ENCODE results near the gene INSIG2.

The INSIG2 gene

GRCh38 chr2:118128826-118129225, 40.6 kb downstream of the INSIG2 start:
- DNase-seq (ENCODE audit: low read depth in 2 of 2), result no peak

- DNase-seq (ENCODE audit: low read depth in 2 of 2), result no peak
Observed at GRCh38 chr2:118130385-118130784, 42.1 kb downstream of the INSIG2 start.

GRCh38 chr2:118131771-118132170, 43.5 kb downstream of the INSIG2 start:
- DNase-seq (ENCODE audit: low read depth in 2 of 2), result no peak

DNA sequence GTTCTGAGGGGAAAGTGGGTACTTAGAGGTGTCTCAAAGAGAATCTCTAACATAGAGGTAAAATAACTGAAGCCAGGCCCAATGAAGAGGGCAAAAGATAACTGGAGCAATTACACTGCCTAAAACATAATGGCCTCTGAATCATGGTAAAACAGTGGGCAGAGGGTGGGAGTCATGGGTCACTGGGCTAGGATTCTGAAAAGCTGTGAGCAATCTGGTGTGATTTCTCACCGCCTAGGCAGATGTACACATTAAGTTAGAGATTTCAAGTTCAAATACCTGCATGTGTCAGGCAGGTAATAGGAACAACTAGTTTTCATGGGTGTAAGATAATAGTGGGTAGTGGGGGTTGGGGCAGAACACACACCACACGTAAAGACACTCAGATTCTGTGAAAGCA, 45.6 kb downstream of the INSIG2 start:
- DNase-seq (ENCODE audit: low read depth in 2 of 2), result no peak

DNA sequence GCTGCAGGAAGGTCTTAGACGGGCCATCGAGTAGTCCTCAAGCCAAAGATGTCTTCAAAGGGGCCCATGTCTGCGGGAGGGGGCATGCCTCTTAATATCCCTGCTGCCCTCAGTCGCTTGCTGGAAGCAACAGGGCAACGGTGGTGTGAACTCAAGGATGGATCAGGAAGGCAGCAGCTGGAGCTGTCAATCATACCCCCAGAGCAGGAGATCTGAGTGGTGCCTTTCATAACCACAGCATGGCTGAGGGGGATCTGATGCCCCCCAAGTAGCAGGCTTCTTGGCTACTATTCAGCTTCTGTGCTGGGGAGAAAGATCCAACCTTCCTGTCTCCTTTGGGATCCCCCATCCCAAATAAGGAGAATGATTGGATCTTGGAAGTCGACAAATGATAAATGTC, 46.4 kb downstream of the INSIG2 start:
- DNase-seq (ENCODE audit: low read depth in 2 of 2), result no peak

- no peak for DNase-seq (ENCODE audit: low read depth in 2 of 2)
Observed at GRCh38 chr2:118145207-118145606, 56.9 kb downstream of the INSIG2 start.

GRCh38 chr2:118145806-118146205, 57.5 kb downstream of the INSIG2 start:
- no peak for DNase-seq (ENCODE audit: low read depth in 2 of 2)

DNA sequence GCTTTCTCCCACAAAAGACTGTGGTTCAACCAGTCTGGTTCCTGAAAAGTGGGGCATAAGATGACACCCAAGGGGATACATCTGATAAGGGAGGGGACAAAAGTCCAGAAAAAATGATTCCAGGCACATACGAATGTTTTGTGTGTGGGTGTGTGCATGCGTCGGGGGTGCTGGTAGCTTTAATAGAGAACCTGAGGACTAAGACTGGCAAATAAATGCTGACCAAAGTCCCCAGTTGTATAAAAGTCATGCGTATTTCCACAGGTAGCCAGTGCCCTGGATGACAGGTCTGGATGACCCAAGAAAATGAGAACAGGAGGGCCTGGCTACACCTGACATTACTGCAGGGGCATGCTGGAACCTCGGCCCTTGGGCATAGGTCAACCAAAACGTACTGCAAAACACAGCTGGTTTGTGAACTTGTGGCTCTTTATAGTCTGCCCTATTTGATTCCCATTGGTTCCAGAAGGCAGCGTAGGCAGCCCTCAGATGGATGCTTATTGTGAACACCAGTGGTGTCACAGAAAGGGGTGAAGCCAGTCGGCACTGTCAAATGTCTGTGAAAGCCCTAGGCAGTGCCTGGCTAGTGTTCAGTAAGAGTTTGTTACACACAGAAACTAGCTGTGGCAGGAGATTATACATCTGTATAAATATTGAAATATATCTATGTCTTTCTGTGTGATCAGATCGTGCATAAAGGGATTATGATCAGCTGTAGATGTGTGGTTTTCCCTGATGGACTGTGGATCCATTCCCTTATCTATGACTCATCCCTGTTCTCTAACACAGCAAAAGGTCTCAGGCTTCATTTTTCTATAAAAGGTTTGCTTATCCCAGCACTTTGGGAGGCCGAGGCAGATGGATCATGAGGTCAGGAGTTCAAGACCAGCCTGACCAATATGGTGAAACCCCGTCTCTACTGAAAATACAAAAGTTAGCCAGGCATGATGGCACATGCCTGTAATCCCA, 58.3 kb downstream of the INSIG2 start:
- no peak for DNase-seq (ENCODE audit: low read depth in 2 of 2)

DNA sequence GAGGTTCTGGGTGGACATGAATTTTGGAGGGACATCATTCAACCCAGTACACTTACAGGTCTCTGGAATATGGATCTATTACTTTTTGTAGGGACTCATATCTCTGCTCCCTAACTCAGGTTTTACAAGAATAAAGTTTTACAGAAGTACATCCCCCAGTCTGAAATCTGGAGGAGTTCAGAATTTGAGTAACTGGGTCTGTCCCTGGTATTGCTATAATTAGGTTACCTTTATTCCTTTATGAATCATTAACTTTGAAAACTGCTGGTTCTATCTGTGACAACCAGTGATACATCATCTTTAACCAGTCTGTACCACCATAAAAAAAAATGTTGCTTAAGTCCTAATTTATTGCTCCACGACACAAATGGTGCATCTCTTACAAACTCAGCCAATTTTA, 59.9 kb downstream of the INSIG2 start:
- no peak for DNase-seq (ENCODE audit: low read depth in 2 of 2)

GRCh38 chr2:118148809-118149208, 60.5 kb downstream of the INSIG2 start:
- peak; percentile 27 to 40 for DNase-seq (ENCODE audit: low read depth in 2 of 2)

GRCh38 chr2:118150294-118150693, 62.0 kb downstream of the INSIG2 start:
- no peak for DNase-seq (ENCODE audit: low read depth in 2 of 2)

- no peak for DNase-seq (ENCODE audit: low read depth in 2 of 2)
Observed at GRCh38 chr2:118151831-118152230, 63.6 kb downstream of the INSIG2 start.

GRCh38 chr2:118153433-118153832, 65.2 kb downstream of the INSIG2 start:
- no peak for DNase-seq (ENCODE audit: low read depth in 2 of 2)

GRCh38 chr2:118154176-118154575, 65.9 kb downstream of the INSIG2 start:
- no peak for DNase-seq (ENCODE audit: low read depth in 2 of 2)
